HepG2 (cell line): ENCODE data around the gene ASPHD1. TPM values are rescaled to one million over a fixed set of nuclear protein-coding genes. Genes with fewer than 3 reads are reported as not detected.

Source experiments
- ATAC-seq: fragments of 200-7000 bp; cut with Tn5 transposase; 3 replicates; pipeline ENCODE4 v1.9.1; 2020; ENCODE audit warnings: mild to moderate bottlenecking, moderate library complexity
- BruUV-seq: library from RNA; stranded (reverse); fragments of 400-500 nt; replicated peaks from 2 replicates; lab custom pipeline; 2021; lab: Mats Ljungman, UMichigan
- CTCF ChIA-PET: fragments of 300-600 bp; formaldehyde crosslinking; extraction: SDS; loops from one replicate; lab custom pipeline; 2021; ENCODE audit warnings: low total read pairs, inconsistent platforms, low intra/inter-chr PET ratio; lab: Yijun Ruan, JAX
- POLR2A ChIA-PET: fragments of 350-600 bp; sonication (Branson Sonifier 250); formaldehyde crosslinking; loops from one replicate; lab custom pipeline; 2020; ENCODE audit warnings: antibody characterized with exemption, inconsistent platforms; lab: Yijun Ruan, JAX
- DNase-seq: peaks from one replicate; pipeline ENCODE4 v3.0.0-alpha.2; 2015; ENCODE audit warnings: low spot score
- FAIRE-seq: peaks from 3 replicates; lab custom pipeline; 2011; peaks lifted over from hg19 to GRCh38; lab: Jason Lieb, UNC
- H2AFZ ChIP-seq: one replicate; pipeline ENCODE4 v1.6.1; 2011; ENCODE audit warnings: low read length, inconsistent platforms
- H3K27ac ChIP-seq: fragments of 300-600 bp; 3 replicates; pipeline ENCODE4 v1.8.0; 2011; ENCODE audit warnings: mixed run types, mild to moderate bottlenecking, mixed read lengths, low read length, inconsistent platforms; ENCODE audit not compliant: insufficient read depth; ENCODE audit errors: extremely low read length
- H3K27me3 ChIP-seq, 2 experiments: fragments of 200-600 bp in 1 of 2; 2 replicates in 1 of 2; 3 replicates in 1 of 2; pipeline versions ENCODE4 v1.6.0 to v1.8.0; 2011; ENCODE audit warnings: low read length in 2 of 2, mild to moderate bottlenecking in 2 of 2, moderate library complexity in 2 of 2, inconsistent platforms in 1 of 2; ENCODE audit not compliant: insufficient read depth in 2 of 2, control insufficient read depth in 1 of 2
- H3K36me3 ChIP-seq, 2 experiments: fragments of 200-600 bp in 1 of 2; replicated peaks in 1 of 2; 2 replicates in 1 of 2; 3 replicates in 1 of 2; pipeline versions ENCODE4 v1.5.1 to v1.8.0; 2011; ENCODE audit warnings: low read length in 2 of 2, inconsistent platforms in 1 of 2; ENCODE audit not compliant: insufficient read depth in 2 of 2, control insufficient read depth in 1 of 2
- H3K4me1 ChIP-seq: 2 replicates; pipeline ENCODE4 v1.5.1; 2012; ENCODE audit warnings: low read length, inconsistent platforms; ENCODE audit not compliant: insufficient read depth
- H3K4me2 ChIP-seq: 2 replicates; pipeline ENCODE4 v1.6.0; 2011; ENCODE audit warnings: low read depth, low read length, inconsistent platforms
- H3K4me3 ChIP-seq, 3 experiments: fragments of 200-600 bp in 1 of 3; sonication (generic), shearing (Covaris generic) in 1 of 3; replicated peaks in 1 of 3; 2 replicates each; pipeline ENCODE4 v1.5.1; 2011 to 2016; ENCODE audit warnings: low read length in 3 of 3, inconsistent platforms in 2 of 3, low read depth in 2 of 3, mild to moderate bottlenecking in 2 of 3, control low read depth in 1 of 3, mixed read lengths in 1 of 3; ENCODE audit not compliant: insufficient read depth in 1 of 3
- H3K79me2 ChIP-seq: one replicate; pipeline ENCODE4 v1.6.1; 2011; ENCODE audit warnings: low read length, inconsistent platforms; ENCODE audit not compliant: insufficient read depth
- H3K9ac ChIP-seq: 2 replicates; pipeline ENCODE4 v1.6.0; 2011; ENCODE audit warnings: mild to moderate bottlenecking, low read depth, low read length, inconsistent platforms; ENCODE audit not compliant: insufficient read depth
- H3K9me3 ChIP-seq: 2 replicates; pipeline ENCODE4 v1.5.1; 2012; ENCODE audit warnings: mild to moderate bottlenecking, low read length
- H4K20me1 ChIP-seq: 2 replicates; pipeline ENCODE4 v1.6.0; 2011; ENCODE audit warnings: inconsistent platforms, mild to moderate bottlenecking, low read length, moderate library complexity; ENCODE audit not compliant: insufficient read depth
- CEBPB ChIP-seq: IDR thresholded peaks from 2 replicates; pipeline ENCODE4 v1.6.1; 2011; ENCODE audit warnings: low read depth, low read length, improper control_type of control experiment, borderline replicate concordance
- CREB1 ChIP-seq, 2 experiments: fragments of 450-650 bp in 1 of 2; IDR thresholded peaks; 2 replicates each; pipeline ENCODE4 v1.6.1; 2016 to 2017; ENCODE audit warnings: control low read depth in 1 of 2, mild to moderate bottlenecking in 1 of 2, missing compliant biosample characterization in 1 of 2, missing genetic modification characterization in 1 of 2
- E2F5 ChIP-seq: sonication (generic); formaldehyde crosslinking; conservative IDR thresholded peaks from 2 replicates; pipeline ENCODE4 v1.4.0; 2020; ENCODE audit warnings: missing genetic modification reagents
- FOXC1 ChIP-seq: sonication (generic); formaldehyde crosslinking; IDR thresholded peaks from 2 replicates; pipeline ENCODE4 v1.8.0; 2022; ENCODE audit warnings: mild to moderate bottlenecking, missing genetic modification reagents, borderline replicate concordance
- GZF1 ChIP-seq: sonication (generic); formaldehyde crosslinking; IDR thresholded peaks from 2 replicates; pipeline ENCODE4 v1.5.1; 2020; ENCODE audit warnings: mild to moderate bottlenecking, missing genetic modification reagents
- IRX3 ChIP-seq: sonication (generic); formaldehyde crosslinking; IDR thresholded peaks from 2 replicates; pipeline ENCODE4 v1.8.1; 2023; ENCODE audit warnings: mild to moderate bottlenecking, low read depth, missing genetic modification reagents, borderline replicate concordance
- ISL2 ChIP-seq: sonication (generic); formaldehyde crosslinking; IDR thresholded peaks from 2 replicates; pipeline ENCODE4 v1.5.0; 2020; ENCODE audit warnings: missing genetic modification reagents
- KLF13 ChIP-seq: sonication (generic); formaldehyde crosslinking; IDR thresholded peaks from 2 replicates; pipeline ENCODE4 v1.4.0; 2020; ENCODE audit warnings: mild to moderate bottlenecking, missing genetic modification reagents
- MTA1 ChIP-seq: sonication (generic); formaldehyde crosslinking; IDR thresholded peaks from 2 replicates; pipeline ENCODE4 v1.4.0; 2020; ENCODE audit warnings: missing genetic modification reagents, mild to moderate bottlenecking, borderline replicate concordance
- MYNN ChIP-seq: sonication (generic); formaldehyde crosslinking; IDR thresholded peaks from 2 replicates; pipeline ENCODE4 v1.4.0; 2020; ENCODE audit warnings: mild to moderate bottlenecking, low read depth, missing genetic modification reagents
- NCOA5 ChIP-seq: sonication (generic); formaldehyde crosslinking; IDR thresholded peaks from 2 replicates; pipeline ENCODE4 v1.4.0; 2020; ENCODE audit warnings: missing genetic modification reagents
- NR0B2 ChIP-seq: sonication (generic); formaldehyde crosslinking; IDR thresholded peaks from 2 replicates; pipeline ENCODE4 v1.4.0; 2020; ENCODE audit warnings: mild to moderate bottlenecking, missing genetic modification reagents
- SATB2 ChIP-seq: sonication (generic); formaldehyde crosslinking; IDR thresholded peaks from 2 replicates; pipeline ENCODE4 v1.5.0; 2020; ENCODE audit warnings: missing genetic modification reagents
- SIX4 ChIP-seq: sonication (generic); formaldehyde crosslinking; IDR thresholded peaks from 2 replicates; pipeline ENCODE4 v1.4.0; 2020; ENCODE audit warnings: missing genetic modification reagents
- TEAD3 ChIP-seq: optimal IDR thresholded peaks from 2 replicates; pipeline ENCODE3; 2016; ENCODE audit warnings: borderline replicate concordance
- ZC3H4 ChIP-seq: sonication (generic); formaldehyde crosslinking; IDR thresholded peaks from 2 replicates; pipeline ENCODE4 v1.4.0; 2020; ENCODE audit warnings: missing genetic modification reagents, borderline replicate concordance
- ZFP1 ChIP-seq: IDR thresholded peaks from 2 replicates; pipeline ENCODE4 v1.6.1; 2016
- ZNF180 ChIP-seq: sonication (generic); formaldehyde crosslinking; IDR thresholded peaks from 2 replicates; pipeline ENCODE4 v1.4.0; 2020; ENCODE audit warnings: low read depth, missing genetic modification reagents, borderline replicate concordance
- ZNF33B ChIP-seq: sonication (generic); formaldehyde crosslinking; IDR thresholded peaks from 2 replicates; pipeline ENCODE4 v1.5.1; 2020; ENCODE audit warnings: mild to moderate bottlenecking, missing genetic modification reagents
- ZNF607 ChIP-seq: sonication (generic); formaldehyde crosslinking; IDR thresholded peaks from 2 replicates; pipeline ENCODE4 v1.5.1; 2020; ENCODE audit warnings: missing genetic modification reagents, mild to moderate bottlenecking, borderline replicate concordance
- ZNF670 ChIP-seq: sonication (generic); formaldehyde crosslinking; IDR thresholded peaks from 2 replicates; pipeline ENCODE4 v1.8.0; 2022; ENCODE audit warnings: mild to moderate bottlenecking, missing genetic modification reagents, borderline replicate concordance
- WGBS: methylation state at CpG from one replicate; pipeline ENCODE4 v1.1.6; 2017; ENCODE audit warnings: low lambda C conversion rate; 5-methylcytosine and 5-hydroxymethylcytosine counted together
- in situ Hi-C: cut with HindIII; loops from 2 replicates; pipeline ENCODE4 v1.10.0; 2017; ENCODE audit warnings: low pct_unique_long_range_greater_than_20kb; ENCODE audit not compliant: extremely low pct_ligation_motif_present
- intact Hi-C: fragments of 100-400 bp; cut with micrococcal nuclease; formaldehyde crosslinking; loops from one replicate; pipeline ENCODE4 v1.10.0; 2022; ENCODE audit not compliant: unreplicated experiment
- polyA plus RNA-seq, 8 experiments: library from polyadenylated mRNA; depleted of rRNA in 3 of 8; stranded (reverse) in 7 of 8; unstranded in 1 of 8; fragments of >200 nt; fragmentation: Illumina TruSeq in 4 of 8; extraction: Trizol in 4 of 8; gene quantifications; 2 replicates each; pipeline versions ENCODE4 v1.2.1 to v1.2.3, GENCODE V29; 2011 to 2016; ENCODE audit warnings: low read depth in 4 of 8, missing spikeins in 1 of 8, mixed read lengths in 1 of 8; ENCODE audit not compliant: insufficient read depth in 1 of 8
- total RNA-seq, 5 experiments: library from RNA; depleted of rRNA; stranded (reverse); fragments of >200 nt; fragmentation: Illumina TruSeq; extraction: Trizol; gene quantifications; 2 replicates each; pipeline ENCODE4 v1.2.3, GENCODE V29; 2016; ENCODE audit warnings: low read depth in 1 of 5

ASPHD1 gene
- total and polyA plus RNA-seq, 2 of the 13 experiments (the other 11 are each of a cell fraction or from before 2014, with no cell fraction given), result 13.1 to 19.7 TPM

- TF ChIP-seq ZNF33B (CRISPR knock-in tag) (no peak), ZNF670 (CRISPR knock-in tag) (no peak), NR0B2 (CRISPR knock-in tag) (no peak), MTA1 (CRISPR knock-in tag) (no peak), ZC3H4 (CRISPR knock-in tag) (0 out of 2 replicates have a peak, but pooled peaks have one; percentile 1)
Measured at GRCh38 chr16:29926711-29927052, 26.4 kb downstream of the ASPHD1 start (continued).

- H3K4me3 ChIP-seq, result peak overlapping the region; percentile 68 to 96 (median 87)
- no peak overlapping the region for H2AFZ ChIP-seq
- in situ Hi-C loops, result loop anchor here (5.0 kb wide), 1 partner anchor 35 kb away; the partner anchor contains the start of gene TMEM219
- ATAC-seq (no peak), DNase-seq (no peak), FAIRE-seq (no peak)
- H3K27me3 ChIP-seq, result no peaks in the 10 kb centered on the region
- no TSS peak for BruUV-seq
- ChIA-PET CTCF (no interaction called here), POLR2A (interaction anchor here (0.6 to 4.3 kb wide), 18 partner anchors 12 to 248 kb away, joined by 3 to 68 read pairs (median 8); partner anchors contain the start of genes ALDOA, ASPHD1, QPRT and SEZ6L2)
- no peaks in the 10 kb centered on the region for H3K9me3 ChIP-seq
- intact Hi-C loops, result loop anchor here (5.0 kb wide), 1 partner anchor 35 kb away; the partner anchor contains the start of gene TMEM219
- H3K36me3 ChIP-seq, result peaks cover 0 to 9% of the 10 kb centered on the region in 2 experiments; a peak in 2 of 5 replicates
- H4K20me1 ChIP-seq, result no peaks in the 10 kb centered on the region
- H3K9ac ChIP-seq, result peak overlapping the region; percentile 83
- H3K4me1 ChIP-seq, result peaks cover 31% of the 10 kb centered on the region
- peak overlapping the region; percentile 98 for H3K4me2 ChIP-seq
- H3K27ac ChIP-seq, result peak overlapping the region; percentile 77
- H3K79me2 ChIP-seq, result peaks cover 13% of the 10 kb centered on the region
- 40% methylated on average over 12 of the region's 12 CpGs for WGBS
- TF ChIP-seq MYNN (CRISPR knock-in tag) (no peak), SATB2 (CRISPR knock-in tag) (no peak), E2F5 (CRISPR knock-in tag) (no peak), FOXC1 (0 out of 2 replicates have a peak, but pooled peaks have one; percentile 5), GZF1 (CRISPR knock-in tag) (0 out of 2 replicates have a peak, but pooled peaks have one; percentile 19), ZFP1 (CRISPR knock-in tag) (no peak), IRX3 (CRISPR knock-in tag) (no peak), NCOA5 (CRISPR knock-in tag) (no peak), SIX4 (no peak), ZNF607 (CRISPR knock-in tag) (0 out of 2 replicates have a peak, but pooled peaks have one; percentile 22), ZNF180 (CRISPR knock-in tag) (no peak), CEBPB (peak; percentile 34; the same call in 1 of the 2 replicates), TEAD3 (CRISPR knock-in tag) (peak; percentile 14), KLF13 (CRISPR knock-in tag) (no peak), CREB1 (IDR thresholded peaks at IDR 0.05) (no peak), CREB1 (CRISPR knock-in tag; IDR thresholded peaks at IDR 0.05) (0 out of 2 replicates have a peak, but pooled peaks have one; percentile 29), ISL2 (CRISPR knock-in tag) (no peak)
Measured at GRCh38 chr16:29927070-29927905, 27.0 kb downstream of the ASPHD1 start.
